ENCODE data around the gene CLASP1.
"Not testable (repeated sequence)": the region's sequence is repeated elsewhere in the genome, so short reads cannot be mapped to it uniquely, and the experiment has no call there.

Gene CLASP1

GRCh38 chr2:121649149-121649595, at the start of gene CLASP1:
CLASP1 (minus strand) TSS chr2:121649462; CDS start chr2:121605895, 43,567 bp downstream.
- DNase-seq = no peak

- DNase-seq = no peak
Measured at GRCh38 chr2:121698318-121698930, 49.2 kb upstream of the CLASP1 start.

GRCh38 chr2:121697108-121697631, 47.9 kb upstream of the CLASP1 start:
- no peak for DNase-seq

- DNase-seq = no peak
Measured at GRCh38 chr2:121696410-121696930, 47.2 kb upstream of the CLASP1 start.

- no peak for DNase-seq
Measured at GRCh38 chr2:121695171-121695451, 45.8 kb upstream of the CLASP1 start.

GRCh38 chr2:121694398-121695170, 45.3 kb upstream of the CLASP1 start:
- DNase-seq = no peak

- not testable (repeated sequence) for DNase-seq
Measured at GRCh38 chr2:121690572-121690971, 41.3 kb upstream of the CLASP1 start.

GRCh38 chr2:121690095-121690494, 40.8 kb upstream of the CLASP1 start:
- DNase-seq = no peak

- DNase-seq = no peak
Measured at GRCh38 chr2:121689356-121689755, 40.1 kb upstream of the CLASP1 start.

GRCh38 chr2:121688820-121689219, 39.6 kb upstream of the CLASP1 start:
- DNase-seq = no peak

GRCh38 chr2:121686902-121687301, 37.6 kb upstream of the CLASP1 start:
- DNase-seq = no peak

GRCh38 chr2:121686218-121686617, 37.0 kb upstream of the CLASP1 start:
- no peak for DNase-seq

GRCh38 chr2:121682396-121683298, 33.4 kb upstream of the CLASP1 start:
- no peak for DNase-seq

- no peak for DNase-seq
Measured at GRCh38 chr2:121677855-121678254, 28.6 kb upstream of the CLASP1 start.

- DNase-seq = not testable (repeated sequence)
Measured at GRCh38 chr2:121671621-121672020, 22.4 kb upstream of the CLASP1 start.

- DNase-seq = no peak
Measured at GRCh38 chr2:121670181-121670580, 20.9 kb upstream of the CLASP1 start.

GRCh38 chr2:121667618-121668017, 18.4 kb upstream of the CLASP1 start:
- no peak for DNase-seq

- DNase-seq = no peak
Measured at GRCh38 chr2:121666042-121666441, 16.8 kb upstream of the CLASP1 start.

- DNase-seq = no peak
Measured at GRCh38 chr2:121665504-121665903, 16.2 kb upstream of the CLASP1 start.

- DNase-seq = no peak
Measured at GRCh38 chr2:121664713-121665112, 15.5 kb upstream of the CLASP1 start.

- no peak for DNase-seq
Measured at GRCh38 chr2:121664086-121664485, 14.8 kb upstream of the CLASP1 start.

- DNase-seq = no peak
Measured at GRCh38 chr2:121663434-121663833, 14.2 kb upstream of the CLASP1 start.

GRCh38 chr2:121662656-121663055, 13.4 kb upstream of the CLASP1 start:
- DNase-seq = no peak

All from stimulated activated CD4-positive, alpha-beta T cell treated with anti-CD3 and anti-CD28 coated beads, Interleukin-4, amount 100 ng/mL, for 24 hours (primary cell).